ENCODE results near the gene CPT1C. TPM values are rescaled to one million over a fixed set of nuclear protein-coding genes. Genes with fewer than 3 reads are reported as not detected.

Gene CPT1C
- total RNA-seq, 4 donors from 2014 or later = 0.26 to 0.97 (median 0.73) TPM; not detected in 1

DNA sequence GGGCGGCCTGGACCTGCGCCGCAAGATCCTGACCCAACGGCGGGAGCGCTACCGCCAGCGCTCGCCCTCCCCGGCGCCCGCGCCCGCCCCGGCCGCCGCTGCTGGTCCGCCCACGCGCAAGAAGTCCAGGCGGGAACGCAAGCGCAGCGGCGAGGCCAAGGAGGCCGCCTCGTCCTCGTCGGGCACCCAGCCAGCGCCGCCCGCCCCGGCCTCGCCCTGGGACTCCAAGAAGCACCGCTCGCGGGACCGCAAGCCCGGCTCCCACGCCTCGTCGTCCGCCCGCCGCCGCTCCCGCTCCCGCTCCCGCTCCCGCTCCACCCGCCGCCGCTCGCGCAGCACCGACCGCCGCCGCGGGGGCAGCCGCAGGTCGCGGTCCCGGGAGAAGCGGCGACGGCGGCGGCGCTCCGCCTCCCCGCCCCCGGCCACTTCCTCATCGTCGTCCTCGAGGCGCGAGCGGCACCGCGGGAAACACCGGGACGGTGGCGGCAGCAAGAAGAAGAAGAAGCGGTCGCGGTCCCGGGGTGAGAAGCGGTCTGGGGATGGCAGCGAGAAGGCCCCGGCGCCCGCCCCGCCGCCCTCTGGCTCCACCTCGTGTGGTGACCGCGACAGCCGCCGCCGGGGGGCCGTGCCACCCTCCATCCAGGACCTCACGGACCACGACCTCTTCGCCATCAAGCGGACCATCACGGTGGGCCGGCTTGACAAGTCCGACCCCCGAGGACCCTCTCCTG lies 38.9 kb upstream of the CPT1C start:
- in situ Hi-C loops (cut with MboI; ENCODE audit: low sequenced_read_pairs in 4 of 4) = no loop called here
- intact Hi-C loops (cut with DNase I; ENCODE audit: low total_unique reads) = no loop called here

DNA sequence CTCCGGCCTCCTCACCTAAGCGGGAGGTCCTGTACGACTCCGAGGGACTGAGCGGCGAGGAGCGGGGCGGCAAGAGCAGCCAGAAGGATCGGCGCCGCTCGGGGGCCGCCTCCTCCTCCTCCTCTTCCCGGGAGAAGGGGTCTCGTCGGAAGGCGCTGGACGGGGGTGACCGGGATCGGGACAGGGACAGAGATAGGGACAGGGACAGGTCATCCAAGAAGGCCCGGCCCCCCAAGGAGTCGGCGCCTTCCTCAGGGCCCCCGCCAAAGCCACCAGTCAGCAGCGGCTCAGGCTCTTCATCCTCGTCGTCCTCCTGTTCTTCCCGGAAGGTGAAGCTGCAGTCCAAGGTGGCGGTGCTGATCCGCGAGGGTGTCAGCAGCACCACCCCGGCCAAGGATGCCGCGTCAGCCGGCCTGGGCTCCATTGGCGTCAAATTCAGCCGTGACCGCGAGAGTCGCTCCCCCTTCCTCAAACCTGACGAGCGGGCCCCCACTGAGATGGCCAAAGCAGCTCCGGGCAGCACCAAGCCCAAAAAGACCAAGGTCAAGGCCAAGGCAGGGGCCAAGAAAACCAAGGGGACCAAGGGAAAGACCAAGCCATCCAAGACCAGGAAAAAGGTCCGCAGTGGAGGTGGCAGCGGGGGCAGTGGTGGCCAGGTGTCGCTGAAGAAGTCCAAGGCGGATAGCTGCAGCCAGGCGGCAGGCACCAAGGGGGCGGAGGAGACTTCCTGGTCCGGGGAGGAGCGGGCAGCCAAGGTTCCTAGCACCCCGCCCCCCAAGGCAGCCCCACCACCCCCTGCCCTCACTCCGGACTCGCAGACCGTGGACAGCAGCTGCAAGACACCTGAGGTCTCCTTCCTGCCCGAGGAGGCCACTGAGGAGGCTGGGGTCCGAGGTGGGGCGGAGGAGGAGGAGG lies 38.1 kb upstream of the CPT1C start:
- no peak overlapping the region for H3K27ac ChIP-seq
- TF ChIP-seq, protein P1, sequence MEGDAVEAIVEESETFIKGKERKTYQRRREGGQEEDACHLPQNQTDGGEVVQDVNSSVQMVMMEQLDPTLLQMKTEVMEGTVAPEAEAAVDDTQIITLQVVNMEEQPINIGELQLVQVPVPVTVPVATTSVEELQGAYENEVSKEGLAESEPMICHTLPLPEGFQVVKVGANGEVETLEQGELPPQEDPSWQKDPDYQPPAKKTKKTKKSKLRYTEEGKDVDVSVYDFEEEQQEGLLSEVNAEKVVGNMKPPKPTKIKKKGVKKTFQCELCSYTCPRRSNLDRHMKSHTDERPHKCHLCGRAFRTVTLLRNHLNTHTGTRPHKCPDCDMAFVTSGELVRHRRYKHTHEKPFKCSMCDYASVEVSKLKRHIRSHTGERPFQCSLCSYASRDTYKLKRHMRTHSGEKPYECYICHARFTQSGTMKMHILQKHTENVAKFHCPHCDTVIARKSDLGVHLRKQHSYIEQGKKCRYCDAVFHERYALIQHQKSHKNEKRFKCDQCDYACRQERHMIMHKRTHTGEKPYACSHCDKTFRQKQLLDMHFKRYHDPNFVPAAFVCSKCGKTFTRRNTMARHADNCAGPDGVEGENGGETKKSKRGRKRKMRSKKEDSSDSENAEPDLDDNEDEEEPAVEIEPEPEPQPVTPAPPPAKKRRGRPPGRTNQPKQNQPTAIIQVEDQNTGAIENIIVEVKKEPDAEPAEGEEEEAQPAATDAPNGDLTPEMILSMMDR (IDR thresholded peaks at IDR 0.05 in 4 of 5, conservative IDR thresholded peaks at IDR 0.05 in 1 of 5) = no peak
- DNase-seq (no peak), ATAC-seq (no peak)
- no peaks in the 10 kb centered on the region for H3K9me3 ChIP-seq
- intact Hi-C loops (cut with DNase I; ENCODE audit: low total_unique reads) = no loop called here
- peaks cover 0 to 84% of the 10 kb centered on the region in 2 donors for H3K36me3 ChIP-seq
- in situ Hi-C loops (cut with MboI; ENCODE audit: low sequenced_read_pairs in 4 of 4) = no loop called here
- no peaks in the 10 kb centered on the region for H3K27me3 ChIP-seq
- no peaks in the 10 kb centered on the region for H3K4me1 ChIP-seq
- no peak overlapping the region for H3K4me3 ChIP-seq

More for the DNA sequence above, 38.9 kb upstream of the CPT1C start:
- ATAC-seq (no peak), DNase-seq (no peak)
- no peaks in the 10 kb centered on the region for H3K4me1 ChIP-seq
- no peak overlapping the region for H3K27ac ChIP-seq
- H3K36me3 ChIP-seq = peaks cover 0 to 84% of the 10 kb centered on the region in 2 donors
- H3K4me3 ChIP-seq = no peak overlapping the region
- TF ChIP-seq, protein P1 (IDR thresholded peaks at IDR 0.05 in 4 of 5, conservative IDR thresholded peaks at IDR 0.05 in 1 of 5) = no peak
- no peak for TF ChIP-seq POLR2A (IDR thresholded peaks at IDR 0.05)
- no peaks in the 10 kb centered on the region for H3K9me3 ChIP-seq
- H3K27me3 ChIP-seq = no peaks in the 10 kb centered on the region

DNA sequence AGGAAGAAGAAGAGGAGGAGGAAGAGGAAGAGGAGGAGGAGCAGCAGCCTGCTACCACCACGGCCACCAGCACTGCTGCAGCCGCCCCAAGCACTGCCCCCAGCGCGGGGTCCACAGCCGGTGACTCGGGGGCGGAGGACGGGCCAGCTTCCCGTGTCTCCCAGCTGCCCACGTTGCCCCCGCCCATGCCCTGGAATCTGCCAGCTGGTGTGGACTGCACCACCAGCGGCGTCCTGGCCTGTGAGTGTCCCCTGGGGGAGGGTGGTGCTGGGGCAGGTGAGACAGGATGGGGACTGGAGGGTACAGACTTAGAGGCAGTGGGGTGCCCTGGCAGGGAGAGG lies 37.5 kb upstream of the CPT1C start:
- Histone ChIP-seq H3K4me3 (no peak overlapping the region), H3K36me3 (peaks cover 0 to 86% of the 10 kb centered on the region in 2 donors), H3K4me1 (no peaks in the 10 kb centered on the region), H3K9me3 (no peaks in the 10 kb centered on the region), H3K27me3 (no peaks in the 10 kb centered on the region), H3K27ac (no peak overlapping the region)
- TF ChIP-seq, protein P1 (IDR thresholded peaks at IDR 0.05 in 4 of 5, conservative IDR thresholded peaks at IDR 0.05 in 1 of 5) = no peak
- no peak for TF ChIP-seq POLR2A (IDR thresholded peaks at IDR 0.05)
- no peak for ATAC-seq
- in situ Hi-C loops (cut with MboI; ENCODE audit: low sequenced_read_pairs in 4 of 4) = no loop called here
- intact Hi-C loops (cut with DNase I; ENCODE audit: low total_unique reads) = no loop called here
- no peak for DNase-seq

DNA sequence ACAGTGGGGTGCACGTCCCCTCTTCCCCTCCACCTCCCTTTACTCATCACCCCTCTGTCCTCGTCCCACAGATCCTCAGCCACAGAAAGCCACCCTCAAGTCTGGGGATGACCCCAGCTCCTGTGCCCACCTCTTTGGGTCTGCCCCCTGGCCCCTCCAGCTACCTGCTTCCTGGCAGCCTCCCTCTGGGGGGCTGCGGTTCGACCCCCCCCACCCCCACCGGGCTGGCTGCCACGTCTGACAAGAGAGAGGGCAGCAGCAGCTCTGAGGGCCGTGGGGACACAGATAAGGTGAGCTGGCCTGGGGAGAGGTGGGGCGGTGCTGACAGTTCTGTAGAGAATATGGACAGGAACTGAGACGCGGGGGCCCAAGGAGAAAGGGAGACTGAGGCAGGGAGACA lies 36.3 kb upstream of the CPT1C start:
- intact Hi-C loops (cut with DNase I; ENCODE audit: low total_unique reads) = no loop called here
- no peak for DNase-seq
- in situ Hi-C loops (cut with MboI; ENCODE audit: low sequenced_read_pairs in 4 of 4) = no loop called here
- ATAC-seq = no peak
- Histone ChIP-seq H3K9me3 (no peaks in the 10 kb centered on the region), H3K4me3 (no peak overlapping the region), H3K36me3 (peaks cover 0 to 86% of the 10 kb centered on the region in 2 donors), H3K27ac (no peak overlapping the region), H3K4me1 (no peaks in the 10 kb centered on the region), H3K27me3 (no peaks in the 10 kb centered on the region)
- TF ChIP-seq, protein P1 (IDR thresholded peaks at IDR 0.05 in 4 of 5, conservative IDR thresholded peaks at IDR 0.05 in 1 of 5) = no peak
- TF ChIP-seq POLR2A (IDR thresholded peaks at IDR 0.05) = no peak
